Fibroblast of pulmonary artery (primary cell): ENCODE data around the gene FIBP.

Experiments
- DNase-seq: peaks from one replicate; pipeline ENCODE4 v3.0.0-alpha.2; 2010; ENCODE audit warnings: low read depth
- H3K4me3 ChIP-seq: replicated peaks from 2 replicates; pipeline ENCODE4 v1.5.1; 2011; ENCODE audit warnings: low read depth, mild to moderate bottlenecking, control low read depth, low read length, moderate library complexity
- TF ChIP-seq, protein P1 (sequence below): IDR thresholded peaks from 2 replicates; pipeline ENCODE4 v1.5.1; 2011; ENCODE audit warnings: mild to moderate bottlenecking, control low read depth, low read length, inconsistent platforms; ENCODE audit errors: missing control alignments

FIBP gene

DNA sequence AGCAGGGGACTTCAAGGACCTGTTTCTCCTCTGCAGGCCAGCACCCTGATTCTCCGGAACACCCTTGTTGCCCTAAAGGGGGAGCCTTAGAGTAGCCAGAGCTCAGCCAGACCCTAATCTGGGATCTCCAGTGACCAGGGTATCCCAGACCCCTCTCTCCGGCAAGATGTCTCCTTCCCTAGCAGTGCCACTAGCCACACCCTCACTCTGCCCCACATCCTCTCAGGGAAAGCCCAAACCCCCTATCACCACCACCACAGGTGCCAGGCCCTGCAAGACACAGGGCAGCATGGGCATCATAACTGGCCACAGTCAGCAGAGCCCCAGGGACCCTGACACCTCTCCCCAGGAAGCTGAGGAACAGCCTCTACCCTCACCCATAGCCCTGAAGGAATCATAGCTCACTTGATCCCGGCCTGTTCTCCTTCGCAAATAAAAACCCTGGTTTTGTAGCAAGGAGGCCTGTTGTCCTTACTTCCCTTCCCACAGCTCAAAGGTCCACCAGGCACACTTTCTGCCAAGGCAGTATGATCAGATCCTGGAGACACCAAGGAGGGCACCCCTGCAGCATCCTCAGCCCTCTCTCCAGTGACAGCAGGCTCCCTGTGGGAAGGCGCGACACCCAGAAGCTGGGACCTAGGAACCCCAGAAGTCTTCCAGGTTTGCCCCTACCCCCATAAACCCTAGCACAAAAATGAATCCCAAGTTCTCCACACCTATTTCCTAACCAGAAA, 34.9 kb downstream of the FIBP start:
- no peak overlapping the region for H3K4me3 ChIP-seq
- TF ChIP-seq, protein P1, sequence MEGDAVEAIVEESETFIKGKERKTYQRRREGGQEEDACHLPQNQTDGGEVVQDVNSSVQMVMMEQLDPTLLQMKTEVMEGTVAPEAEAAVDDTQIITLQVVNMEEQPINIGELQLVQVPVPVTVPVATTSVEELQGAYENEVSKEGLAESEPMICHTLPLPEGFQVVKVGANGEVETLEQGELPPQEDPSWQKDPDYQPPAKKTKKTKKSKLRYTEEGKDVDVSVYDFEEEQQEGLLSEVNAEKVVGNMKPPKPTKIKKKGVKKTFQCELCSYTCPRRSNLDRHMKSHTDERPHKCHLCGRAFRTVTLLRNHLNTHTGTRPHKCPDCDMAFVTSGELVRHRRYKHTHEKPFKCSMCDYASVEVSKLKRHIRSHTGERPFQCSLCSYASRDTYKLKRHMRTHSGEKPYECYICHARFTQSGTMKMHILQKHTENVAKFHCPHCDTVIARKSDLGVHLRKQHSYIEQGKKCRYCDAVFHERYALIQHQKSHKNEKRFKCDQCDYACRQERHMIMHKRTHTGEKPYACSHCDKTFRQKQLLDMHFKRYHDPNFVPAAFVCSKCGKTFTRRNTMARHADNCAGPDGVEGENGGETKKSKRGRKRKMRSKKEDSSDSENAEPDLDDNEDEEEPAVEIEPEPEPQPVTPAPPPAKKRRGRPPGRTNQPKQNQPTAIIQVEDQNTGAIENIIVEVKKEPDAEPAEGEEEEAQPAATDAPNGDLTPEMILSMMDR: peak; percentile 6
- DNase-seq: no peak

DNA sequence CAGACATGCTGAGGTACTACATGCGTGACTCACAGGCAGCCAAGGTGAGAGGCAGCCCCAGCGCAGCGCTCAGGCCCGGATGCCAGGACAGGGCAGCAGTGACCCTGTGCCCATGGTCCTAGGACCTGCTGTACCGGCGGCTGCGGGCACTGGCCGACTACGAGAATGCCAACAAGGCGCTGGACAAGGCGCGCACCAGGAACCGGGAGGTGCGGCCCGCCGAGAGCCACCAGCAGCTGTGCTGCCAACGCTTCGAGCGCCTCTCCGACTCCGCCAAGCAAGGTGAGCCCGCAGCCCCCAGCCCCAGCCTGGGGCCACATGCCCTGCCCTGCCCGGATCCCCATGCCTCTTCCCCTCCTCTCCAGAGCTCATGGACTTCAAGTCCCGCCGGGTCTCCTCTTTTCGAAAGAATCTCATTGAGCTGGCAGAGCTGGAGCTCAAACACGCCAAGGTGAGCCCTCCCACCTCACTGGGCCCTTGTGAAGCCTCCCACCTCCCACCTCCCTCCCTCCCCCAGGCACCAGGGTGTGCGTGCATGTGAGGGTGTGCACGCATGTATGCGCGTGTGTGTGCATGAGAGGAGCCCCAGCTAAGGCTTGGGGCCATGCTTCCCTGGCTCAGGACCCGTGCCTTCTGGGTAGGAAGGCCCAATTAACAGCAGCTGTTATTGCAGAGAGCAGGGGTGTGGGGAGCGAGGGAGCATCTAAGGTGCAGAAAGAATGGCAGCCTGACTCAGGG, 35.6 kb downstream of the FIBP start:
- no peak overlapping the region for H3K4me3 ChIP-seq
- TF ChIP-seq, protein P1: no peak
- DNase-seq: no peak

DNA sequence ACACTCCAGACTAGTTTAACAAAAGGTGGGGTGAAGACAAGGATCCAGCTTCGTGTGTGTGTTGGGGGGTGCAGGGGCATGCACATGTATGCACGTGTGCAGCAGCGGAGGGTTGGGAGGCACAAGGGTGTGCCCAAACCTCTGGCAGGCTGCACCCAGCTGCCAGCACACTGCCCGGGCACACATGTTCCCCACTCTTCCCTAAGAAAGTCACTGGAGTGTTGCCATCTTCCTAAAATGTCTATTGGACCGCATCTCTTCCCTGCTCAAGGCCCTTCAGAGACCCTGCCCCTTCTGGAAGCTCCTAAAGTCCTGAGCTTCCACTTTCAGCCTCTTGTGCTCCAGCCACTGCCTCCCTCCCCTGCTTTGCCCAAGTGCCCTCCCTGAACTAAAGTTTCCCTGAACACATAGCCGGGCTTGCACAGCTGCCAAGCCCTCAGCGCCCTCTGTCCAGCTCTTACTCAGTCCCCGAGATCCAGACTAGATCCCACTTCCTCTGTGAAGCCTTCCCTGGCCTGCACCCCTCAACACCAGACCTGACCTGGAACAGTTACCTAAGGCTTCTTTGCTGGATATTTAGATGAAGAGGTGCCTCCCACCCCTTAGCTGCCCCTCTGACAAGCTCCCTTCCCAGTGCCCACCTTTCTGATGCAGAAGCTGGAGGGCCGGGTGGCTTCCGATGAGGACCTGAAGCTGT, 36.3 kb downstream of the FIBP start:
- no peak overlapping the region for H3K4me3 ChIP-seq
- TF ChIP-seq, protein P1: no peak
- no peak for DNase-seq

DNA sequence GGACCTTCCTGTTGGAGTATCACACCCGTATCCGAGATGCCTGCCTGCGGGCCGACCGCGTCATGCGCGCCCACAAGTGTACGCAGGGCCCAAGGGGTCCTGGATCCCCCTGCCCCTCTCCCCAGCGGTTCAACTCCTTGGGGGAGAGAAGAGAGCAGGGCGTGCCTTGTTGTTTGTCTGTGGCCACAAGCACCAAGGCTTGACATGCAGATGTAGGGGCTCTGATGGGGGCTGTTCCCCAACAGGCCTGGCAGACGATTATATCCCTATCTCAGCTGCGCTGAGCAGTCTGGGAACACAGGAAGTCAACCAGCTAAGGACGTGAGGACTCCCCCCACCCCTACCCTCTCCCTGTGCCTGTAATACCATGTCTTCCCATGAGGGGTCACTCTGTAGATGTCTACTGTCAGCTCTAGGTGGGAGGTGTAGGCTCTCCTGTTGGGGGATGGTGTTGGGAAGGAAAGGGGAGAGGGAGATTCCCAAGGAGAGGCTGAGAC, 37.1 kb downstream of the FIBP start:
- DNase-seq: no peak
- TF ChIP-seq, protein P1: peak; percentile 57
- no peak overlapping the region for H3K4me3 ChIP-seq

GRCh38 chr11:65850217-65851082, 37.8 kb downstream of the FIBP start:
- TF ChIP-seq, protein P1: no peak
- no peak for DNase-seq

GRCh38 chr11:65849771-65850216, 38.5 kb downstream of the FIBP start:
- TF ChIP-seq, protein P1: no peak
- no peak overlapping the region for H3K4me3 ChIP-seq
- no peak for DNase-seq

More at GRCh38 chr11:65850217-65851082, 37.8 kb downstream of the FIBP start:
- no peak overlapping the region for H3K4me3 ChIP-seq
